ENCODE measurements around the gene ZNF320. TPM values are rescaled to one million over a fixed set of nuclear protein-coding genes. Genes with fewer than 3 reads are reported as not detected.
A peak's percentile ranks its signal among the peaks of the same experiment; 100 is the strongest.
"Not testable (repeated sequence)": the region's sequence is repeated elsewhere in the genome, so short reads cannot be mapped to it uniquely, and the experiment has no call there.

Gene ZNF320
- total RNA-seq, 5 donors from 2014 or later (not counting 1 experiment from before 2014, with no cell fraction given), result 9.1 to 20.5 (median 9.7) TPM

- H3K4me3 ChIP-seq (ENCODE audit: control insufficient read depth in 1 of 2, extremely low read depth in 1 of 2, low read length in 1 of 2), result no peak overlapping the region
- 90% methylated on average over 3 of the region's 7 CpGs for WGBS (ENCODE audit: insufficient coverage)
- peaks cover 4 to 9% of the 10 kb centered on the region in 2 experiments for H3K4me1 ChIP-seq (ENCODE audit: control insufficient read depth in 1 of 2, extremely low read depth in 1 of 2, insufficient read depth in 2 of 2, low read length in 2 of 2)
- no peak overlapping the region for H3K4me3 Mint-ChIP-seq
- ATAC-seq (replicated peaks in 1 of 4) (no peak), DNase-seq (no peak)
- H3K27me3 ChIP-seq (replicated peaks in 1 of 2; ENCODE audit: control insufficient read depth in 2 of 2, extremely low read depth in 1 of 2, insufficient read depth in 2 of 2, low read length in 1 of 2), result no peaks in the 10 kb centered on the region
- no peaks in the 10 kb centered on the region for H3K27me3 Mint-ChIP-seq
- H3K36me3 Mint-ChIP-seq, result peaks cover 40% of the 10 kb centered on the region
- peaks cover 5 to 37% (median 25%) of the 10 kb centered on the region in 3 donors for H3K9me3 Mint-ChIP-seq
- peaks cover 21 to 30% (median 26%) of the 10 kb centered on the region in 3 donors for H3K4me1 Mint-ChIP-seq
- H3K27ac ChIP-seq (ENCODE audit: low read length), result no peak overlapping the region
- ChIA-PET POLR2A (interaction anchor here in 1 of 2 donors (0.5 kb wide), 1 partner anchor 567 kb away, joined by 13 read pairs; the partner anchor contains the start of gene ZNF880), CTCF (no interaction called here)
- peaks cover 0 to 5% of the 10 kb centered on the region in 2 donors for H3K36me3 ChIP-seq (ENCODE audit: control insufficient read depth in 2 of 2, extremely low read depth in 1 of 2, insufficient read depth in 1 of 2, low read length in 1 of 2)
- no peak overlapping the region for H3K27ac Mint-ChIP-seq
- H3K9me3 ChIP-seq, result no peaks in the 10 kb centered on the region
Observed at GRCh38 chr19:52936954-52937325, 39.5 kb upstream of the ZNF320 start.

- H3K27me3 ChIP-seq (replicated peaks in 1 of 2; ENCODE audit: control insufficient read depth in 2 of 2, extremely low read depth in 1 of 2, insufficient read depth in 2 of 2, low read length in 1 of 2), result no peaks in the 10 kb centered on the region
- no peak for DNase-seq
- peaks cover 0 to 5% of the 10 kb centered on the region in 2 donors for H3K36me3 ChIP-seq (ENCODE audit: control insufficient read depth in 2 of 2, extremely low read depth in 1 of 2, insufficient read depth in 1 of 2, low read length in 1 of 2)
- no peak overlapping the region for H3K4me3 Mint-ChIP-seq
- peaks cover 15 to 24% (median 20%) of the 10 kb centered on the region in 3 donors for H3K4me1 Mint-ChIP-seq
- no peaks in the 10 kb centered on the region for H3K27me3 Mint-ChIP-seq
- ATAC-seq (replicated peaks in 1 of 4), result no peak
- no peak overlapping the region for H3K4me3 ChIP-seq (ENCODE audit: control insufficient read depth in 1 of 2, extremely low read depth in 1 of 2, low read length in 1 of 2)
- peaks cover 40% of the 10 kb centered on the region for H3K36me3 Mint-ChIP-seq
- no peak overlapping the region for H3K27ac ChIP-seq (ENCODE audit: low read length)
- H3K27ac Mint-ChIP-seq, result no peak overlapping the region
- H3K4me1 ChIP-seq (ENCODE audit: control insufficient read depth in 1 of 2, extremely low read depth in 1 of 2, insufficient read depth in 2 of 2, low read length in 2 of 2), result peaks cover 1 to 6% of the 10 kb centered on the region in 2 experiments
- peaks cover 5 to 32% (median 25%) of the 10 kb centered on the region in 3 donors for H3K9me3 Mint-ChIP-seq
- ChIA-PET POLR2A (no interaction called here), CTCF (no interaction called here)
- WGBS (ENCODE audit: insufficient coverage), result 60% methylated on average over 2 of the region's 12 CpGs
- no peaks in the 10 kb centered on the region for H3K9me3 ChIP-seq
Observed at GRCh38 chr19:52936151-52936953, 38.9 kb upstream of the ZNF320 start.

DNA sequence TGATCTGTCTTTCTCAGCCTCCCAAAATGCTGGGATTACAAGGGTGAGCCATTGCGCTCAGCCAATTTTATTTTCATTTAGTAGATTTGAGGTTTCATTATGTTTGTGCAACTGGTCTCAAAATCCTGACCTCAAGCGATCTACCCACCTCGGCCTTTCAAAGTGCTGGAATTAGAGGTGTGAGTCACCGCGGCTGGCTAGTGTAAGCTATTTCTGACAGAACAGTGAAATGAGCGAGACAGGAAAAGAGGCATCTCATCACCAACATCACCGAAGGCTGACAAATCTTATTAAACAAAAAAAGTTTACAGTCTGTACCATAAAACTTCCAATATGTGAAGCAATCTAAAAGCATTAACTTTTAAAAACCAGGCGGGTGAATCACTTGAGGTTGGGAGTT is 38.0 kb upstream of the ZNF320 start:
- POLR2A ChIA-PET, result no interaction called here
- H3K9me3 Mint-ChIP-seq, result peaks cover 5 to 29% (median 25%) of the 10 kb centered on the region in 3 donors
- peaks cover 9 to 18% (median 13%) of the 10 kb centered on the region in 3 donors for H3K4me1 Mint-ChIP-seq
- Histone ChIP-seq H3K27me3 (replicated peaks in 1 of 2; ENCODE audit: control insufficient read depth in 2 of 2, extremely low read depth in 1 of 2, insufficient read depth in 2 of 2, low read length in 1 of 2) (no peaks in the 10 kb centered on the region), H3K9me3 (no peaks in the 10 kb centered on the region), H3K4me3 (ENCODE audit: control insufficient read depth in 1 of 2, extremely low read depth in 1 of 2, low read length in 1 of 2) (no peak overlapping the region), H3K4me1 (ENCODE audit: control insufficient read depth in 1 of 2, extremely low read depth in 1 of 2, insufficient read depth in 2 of 2, low read length in 2 of 2) (peaks cover 0 to 4% of the 10 kb centered on the region in 2 experiments), H3K36me3 (ENCODE audit: control insufficient read depth in 2 of 2, extremely low read depth in 1 of 2, insufficient read depth in 1 of 2, low read length in 1 of 2) (peaks cover 0 to 5% of the 10 kb centered on the region in 2 donors), H3K27ac (ENCODE audit: low read length) (no peak overlapping the region)
- WGBS (ENCODE audit: insufficient coverage), result 100% methylated on average over 1 of the region's 8 CpGs
- H3K36me3 Mint-ChIP-seq, result peaks cover 40% of the 10 kb centered on the region
- no peaks in the 10 kb centered on the region for H3K27me3 Mint-ChIP-seq
- no peak overlapping the region for H3K27ac Mint-ChIP-seq
- H3K4me3 Mint-ChIP-seq, result no peak overlapping the region
- ATAC-seq (replicated peaks in 1 of 4) (no peak), DNase-seq (no peak)
- CTCF ChIA-PET, result no interaction called here

DNA sequence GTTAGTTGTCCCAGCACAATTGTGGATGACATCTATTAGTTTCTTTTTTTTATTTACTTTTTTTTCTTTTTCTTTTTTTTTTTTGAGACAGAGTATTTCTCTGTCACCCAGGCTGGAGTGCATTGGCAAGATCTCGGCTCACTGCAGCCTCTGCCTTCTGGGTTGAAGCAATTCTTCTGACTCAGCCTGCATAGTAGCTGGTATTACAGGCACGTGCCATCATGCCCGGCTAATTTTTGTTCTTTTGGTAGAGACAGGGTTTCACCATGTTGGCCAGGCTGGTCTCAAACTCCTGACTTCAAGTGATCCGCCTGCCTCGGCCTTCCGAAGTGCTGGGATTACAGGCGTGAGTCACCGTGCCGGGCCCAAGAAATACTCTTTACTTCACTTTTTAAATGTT is 27.2 kb upstream of the ZNF320 start:
- H3K36me3 ChIP-seq (ENCODE audit: control insufficient read depth in 2 of 2, extremely low read depth in 1 of 2, insufficient read depth in 1 of 2, low read length in 1 of 2); H3K27me3 Mint-ChIP-seq; ATAC-seq (replicated peaks in 1 of 4); DNase-seq; H3K27me3 ChIP-seq (replicated peaks in 1 of 2; ENCODE audit: control insufficient read depth in 2 of 2, extremely low read depth in 1 of 2, insufficient read depth in 2 of 2, low read length in 1 of 2); H3K27ac Mint-ChIP-seq; CTCF ChIA-PET; H3K9me3 ChIP-seq; POLR2A ChIA-PET; H3K4me3 ChIP-seq (ENCODE audit: control insufficient read depth in 1 of 2, extremely low read depth in 1 of 2, low read length in 1 of 2); H3K27ac ChIP-seq (ENCODE audit: low read length): not testable (repeated sequence)
- 91% methylated on average over 4 of the region's 9 CpGs for WGBS (ENCODE audit: insufficient coverage)
- Mint-ChIP-seq H3K9me3 (peaks cover 0 to 15% (median 11%) of the 10 kb centered on the region in 3 donors), H3K36me3 (peaks cover 24% of the 10 kb centered on the region), H3K4me3 (peak overlapping the region in 1 of 3 donors; percentile 45), H3K4me1 (peaks cover 24 to 29% (median 25%) of the 10 kb centered on the region in 3 donors)
- peaks cover 0 to 17% of the 10 kb centered on the region in 2 experiments for H3K4me1 ChIP-seq (ENCODE audit: control insufficient read depth in 1 of 2, extremely low read depth in 1 of 2, insufficient read depth in 2 of 2, low read length in 2 of 2)

DNA sequence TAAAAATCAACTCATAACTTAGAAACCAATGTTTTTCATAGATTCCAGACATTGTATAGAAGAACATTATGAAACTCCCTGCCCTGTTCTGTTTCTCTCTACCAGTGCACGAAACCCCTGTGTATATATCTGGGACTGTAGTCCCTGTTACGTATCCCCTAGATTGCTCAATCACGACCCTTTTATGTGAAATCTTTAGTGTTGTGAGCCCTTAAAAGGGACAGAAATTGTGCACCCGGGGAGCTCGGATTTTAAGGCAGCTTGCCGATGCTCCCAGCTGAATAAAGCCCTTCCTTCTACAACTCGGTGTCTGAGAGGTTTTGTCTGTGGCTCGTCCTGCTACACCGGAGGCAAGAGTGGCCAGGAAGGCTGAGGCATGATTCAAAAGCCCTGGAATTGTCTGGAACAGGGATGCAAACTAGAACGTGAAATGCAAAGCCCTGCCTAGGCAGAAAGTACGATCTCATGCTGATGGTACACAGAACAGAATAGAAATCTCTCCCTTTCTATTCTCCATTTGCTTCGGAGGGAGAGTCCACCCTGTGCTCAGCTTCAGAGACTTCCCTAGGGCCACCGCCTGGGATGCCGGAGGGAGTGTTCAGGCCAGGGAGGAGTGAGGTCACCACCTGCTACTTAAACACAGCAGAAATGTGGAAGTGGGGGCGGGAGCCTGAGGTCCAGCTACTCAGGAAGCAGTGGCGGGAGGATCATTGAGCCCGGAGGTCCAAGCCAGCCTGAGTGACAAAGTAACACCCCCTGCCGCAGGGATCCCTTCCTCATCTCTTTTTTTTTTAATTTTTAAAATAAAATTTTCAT is 26.6 kb upstream of the ZNF320 start:
- Mint-ChIP-seq H3K4me1 (peaks cover 24 to 29% (median 25%) of the 10 kb centered on the region in 3 donors), H3K27ac (peak overlapping the region; percentile 85), H3K27me3 (peaks cover 0 to 9% of the 10 kb centered on the region in 2 donors), H3K9me3 (peaks cover 0 to 13% (median 7%) of the 10 kb centered on the region in 3 donors), H3K4me3 (peak overlapping the region; percentile 85 to 91 (median 87)), H3K36me3 (peaks cover 17% of the 10 kb centered on the region)
- H3K4me1 ChIP-seq (ENCODE audit: control insufficient read depth in 1 of 2, extremely low read depth in 1 of 2, insufficient read depth in 2 of 2, low read length in 2 of 2), result peaks cover 0 to 17% of the 10 kb centered on the region in 2 experiments
- 94% methylated on average over 9 of the region's 18 CpGs for WGBS (ENCODE audit: insufficient coverage)
- H3K36me3 ChIP-seq (ENCODE audit: control insufficient read depth in 2 of 2, extremely low read depth in 1 of 2, insufficient read depth in 1 of 2, low read length in 1 of 2), result peaks cover 0 to 4% of the 10 kb centered on the region in 2 donors
- DNase-seq (no peak), ATAC-seq (replicated peaks in 1 of 4) (peak in 1 of 4 experiments; percentile 10)
- peaks cover 0 to 2% of the 10 kb centered on the region in 2 experiments for H3K27me3 ChIP-seq (replicated peaks in 1 of 2; ENCODE audit: control insufficient read depth in 2 of 2, extremely low read depth in 1 of 2, insufficient read depth in 2 of 2, low read length in 1 of 2)
- ChIA-PET POLR2A (no interaction called here), CTCF (no interaction called here)
- no peak overlapping the region for H3K27ac ChIP-seq (ENCODE audit: low read length)
- H3K9me3 ChIP-seq, result no peaks in the 10 kb centered on the region
- H3K4me3 ChIP-seq (ENCODE audit: control insufficient read depth in 1 of 2, extremely low read depth in 1 of 2, low read length in 1 of 2), result peak overlapping the region; percentile 62 to 82

Data from T-cell (primary cell).